ENCODE results near the gene TREM1.
"Not testable (repeated sequence)": the region's sequence is repeated elsewhere in the genome, so short reads cannot be mapped to it uniquely, and the experiment has no call there.

Gene TREM1

DNA sequence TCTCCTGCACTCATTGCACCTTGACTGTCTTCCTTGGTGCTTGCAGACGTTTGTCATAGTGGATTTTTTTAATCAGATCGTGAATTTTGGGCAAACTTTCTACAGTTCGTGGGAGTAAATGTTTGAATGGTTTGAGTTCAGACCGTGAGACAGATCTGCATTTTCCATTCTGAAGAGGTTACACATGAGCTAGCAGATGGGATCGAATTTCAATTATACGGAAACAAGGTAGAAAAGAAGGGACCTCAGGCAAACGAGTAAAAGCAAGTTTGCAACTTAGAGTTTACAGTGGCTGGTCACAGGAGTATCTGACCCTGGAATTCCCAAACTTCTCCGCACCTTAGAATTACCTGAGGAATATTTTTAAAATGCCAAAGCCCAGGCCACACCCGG is 31.8 kb upstream of the TREM1 start:
- no peak for DNase-seq (ENCODE audit: low read depth)
- H3K4me3 ChIP-seq (ENCODE audit: low read length) = peak overlapping the region; percentile 34
- TF ChIP-seq, protein P1, sequence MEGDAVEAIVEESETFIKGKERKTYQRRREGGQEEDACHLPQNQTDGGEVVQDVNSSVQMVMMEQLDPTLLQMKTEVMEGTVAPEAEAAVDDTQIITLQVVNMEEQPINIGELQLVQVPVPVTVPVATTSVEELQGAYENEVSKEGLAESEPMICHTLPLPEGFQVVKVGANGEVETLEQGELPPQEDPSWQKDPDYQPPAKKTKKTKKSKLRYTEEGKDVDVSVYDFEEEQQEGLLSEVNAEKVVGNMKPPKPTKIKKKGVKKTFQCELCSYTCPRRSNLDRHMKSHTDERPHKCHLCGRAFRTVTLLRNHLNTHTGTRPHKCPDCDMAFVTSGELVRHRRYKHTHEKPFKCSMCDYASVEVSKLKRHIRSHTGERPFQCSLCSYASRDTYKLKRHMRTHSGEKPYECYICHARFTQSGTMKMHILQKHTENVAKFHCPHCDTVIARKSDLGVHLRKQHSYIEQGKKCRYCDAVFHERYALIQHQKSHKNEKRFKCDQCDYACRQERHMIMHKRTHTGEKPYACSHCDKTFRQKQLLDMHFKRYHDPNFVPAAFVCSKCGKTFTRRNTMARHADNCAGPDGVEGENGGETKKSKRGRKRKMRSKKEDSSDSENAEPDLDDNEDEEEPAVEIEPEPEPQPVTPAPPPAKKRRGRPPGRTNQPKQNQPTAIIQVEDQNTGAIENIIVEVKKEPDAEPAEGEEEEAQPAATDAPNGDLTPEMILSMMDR (conservative IDR thresholded peaks at IDR 0.05; ENCODE audit: low read depth, low read length) = no peak

DNA sequence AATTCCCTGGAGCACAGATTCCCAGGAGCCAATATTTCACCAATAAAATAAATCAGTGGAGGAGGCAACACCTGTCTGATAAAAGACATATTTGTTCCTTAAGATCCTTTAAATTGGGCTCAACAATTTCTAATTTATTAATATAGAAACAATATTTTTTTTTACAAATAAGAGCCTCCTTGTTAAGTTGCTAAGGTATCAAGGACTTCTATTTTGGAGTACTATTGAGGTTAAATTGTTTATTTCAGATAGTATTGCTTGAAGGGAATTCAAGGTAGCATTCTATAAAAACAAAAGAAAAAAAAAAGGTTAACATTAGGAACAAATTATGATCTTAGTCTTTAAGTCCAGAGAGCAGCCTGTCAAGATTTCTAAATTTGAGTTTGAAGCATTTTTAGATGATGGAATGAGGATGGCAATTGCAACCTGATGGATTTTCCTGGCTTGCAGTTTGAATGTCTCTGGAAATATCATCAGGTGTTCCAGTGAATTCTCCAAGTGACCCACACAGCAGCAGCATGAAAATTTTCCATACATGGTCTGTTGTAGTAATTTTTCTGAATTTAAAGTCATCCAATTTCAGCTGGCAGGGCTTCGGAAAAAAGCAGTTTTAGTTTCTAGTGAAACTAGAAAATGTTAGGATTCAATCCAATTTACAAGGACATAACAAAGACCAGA is 29.6 kb upstream of the TREM1 start:
- TF ChIP-seq, protein P1 (conservative IDR thresholded peaks at IDR 0.05; ENCODE audit: low read depth, low read length) = no peak
- no peak for DNase-seq (ENCODE audit: low read depth)
- no peak overlapping the region for H3K4me3 ChIP-seq (ENCODE audit: low read length)

DNA sequence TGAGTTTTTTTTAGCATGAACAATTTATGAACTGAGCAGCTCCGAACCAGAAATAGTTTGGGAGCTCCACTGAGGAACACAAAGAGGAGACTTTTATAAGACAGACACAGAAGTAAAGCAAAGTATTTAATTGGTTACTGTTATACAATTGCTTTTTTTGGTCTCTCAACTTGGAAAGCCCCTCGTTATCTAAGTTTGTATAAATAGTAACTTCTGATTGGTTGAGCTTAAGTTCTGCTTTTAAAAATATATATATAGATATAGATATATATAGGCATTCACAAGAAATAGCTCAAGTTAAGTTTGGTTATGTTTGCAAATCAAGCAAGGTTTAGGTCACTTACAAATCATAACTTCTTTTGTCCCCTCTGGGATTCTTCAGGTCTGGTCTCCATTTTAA is 28.7 kb upstream of the TREM1 start:
- H3K4me3 ChIP-seq (ENCODE audit: low read length) = no peak overlapping the region
- no peak for DNase-seq (ENCODE audit: low read depth)
- TF ChIP-seq, protein P1 (conservative IDR thresholded peaks at IDR 0.05; ENCODE audit: low read depth, low read length) = no peak

DNA sequence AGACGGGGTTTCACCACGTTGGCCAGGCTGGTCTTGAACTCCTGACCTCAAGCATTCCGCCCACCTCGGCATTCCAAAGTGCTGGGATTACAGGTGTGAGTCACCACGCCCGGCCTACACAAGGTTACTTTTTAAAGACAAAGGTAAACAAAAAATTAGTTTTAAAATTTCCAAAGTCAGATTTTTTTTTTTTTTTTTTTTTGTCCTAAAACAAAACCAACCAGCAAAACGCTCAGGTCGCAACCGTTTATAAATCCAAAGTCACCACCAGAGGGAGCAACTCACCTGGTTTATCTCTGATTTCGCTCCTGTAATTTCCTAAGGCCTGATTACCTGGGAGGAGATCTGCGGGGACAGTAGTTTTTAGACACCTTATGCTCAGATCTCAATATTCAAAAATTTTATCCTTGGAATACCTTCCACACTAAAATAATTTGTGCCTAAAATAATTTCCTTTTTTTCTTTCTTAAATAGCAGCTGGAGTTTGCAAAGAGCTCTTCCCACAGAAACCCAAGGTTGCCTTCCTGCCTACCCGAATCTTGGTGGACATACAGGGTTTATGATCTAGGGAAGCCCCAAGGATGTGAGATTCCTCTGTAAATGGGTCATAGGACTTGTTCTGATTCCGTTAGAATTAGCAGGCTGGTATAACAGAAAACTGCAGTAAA is 19.8 kb upstream of the TREM1 start:
- peak; percentile 11 for DNase-seq (ENCODE audit: low read depth)
- no peak overlapping the region for H3K4me3 ChIP-seq (ENCODE audit: low read length)
- TF ChIP-seq, protein P1 (conservative IDR thresholded peaks at IDR 0.05; ENCODE audit: low read depth, low read length) = peak; percentile 65

DNA sequence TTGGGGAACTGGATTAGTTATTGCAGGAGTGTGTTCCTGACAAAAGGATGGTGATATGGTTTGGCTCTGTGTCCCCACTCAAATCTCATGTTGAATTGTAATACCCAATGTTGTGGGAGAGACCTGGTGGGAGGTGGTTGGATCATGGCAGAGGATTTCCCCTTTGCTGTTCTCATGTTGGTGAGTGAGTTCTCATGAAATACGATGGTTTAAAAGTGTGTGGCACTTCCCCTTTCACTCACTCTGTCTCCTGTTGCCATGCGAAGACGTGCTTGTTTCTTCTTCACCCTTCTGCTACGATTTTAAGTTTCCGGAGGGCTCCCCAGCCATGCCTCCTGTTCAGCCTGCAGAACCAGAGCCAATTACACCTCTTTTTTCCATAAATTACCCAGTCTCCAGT is 16.2 kb upstream of the TREM1 start:
- no peak for DNase-seq (ENCODE audit: low read depth)
- TF ChIP-seq, protein P1 (conservative IDR thresholded peaks at IDR 0.05; ENCODE audit: low read depth, low read length) = no peak
- H3K4me3 ChIP-seq (ENCODE audit: low read length) = no peak overlapping the region

DNA sequence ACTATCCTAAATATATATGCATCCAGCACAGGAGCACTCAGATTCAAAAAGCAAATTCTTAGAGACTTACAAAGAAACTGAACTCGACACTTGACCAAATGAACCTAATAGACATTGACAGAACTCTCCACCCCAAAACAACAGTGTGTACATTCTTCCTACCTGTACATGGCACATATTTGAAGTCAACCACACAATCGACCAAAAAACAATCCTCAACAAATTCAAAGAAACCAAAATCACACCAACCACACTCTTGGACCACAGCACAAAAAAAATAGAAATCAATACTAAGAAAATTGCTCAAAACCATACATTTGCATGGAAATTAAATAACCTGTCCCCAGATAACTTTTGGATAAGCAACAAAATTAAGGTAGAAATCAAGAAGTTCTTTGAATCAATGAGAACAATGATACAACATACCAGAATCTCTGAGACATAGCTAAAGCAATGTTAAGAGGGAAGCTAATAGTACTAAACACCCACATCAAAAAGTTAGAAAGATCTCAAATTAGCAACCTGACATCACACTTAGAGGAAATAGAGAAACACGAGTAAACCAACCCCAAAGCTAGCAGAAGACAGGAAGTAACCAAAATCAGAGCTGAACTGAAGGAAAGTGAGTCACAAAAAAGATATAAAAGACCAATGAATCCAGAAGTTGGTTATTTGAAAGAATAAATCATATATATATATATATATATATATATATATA is 12.5 kb upstream of the TREM1 start:
- no peak overlapping the region for H3K4me3 ChIP-seq (ENCODE audit: low read length)
- TF ChIP-seq, protein P1 (conservative IDR thresholded peaks at IDR 0.05; ENCODE audit: low read depth, low read length) = no peak
- no peak for DNase-seq (ENCODE audit: low read depth)

DNA sequence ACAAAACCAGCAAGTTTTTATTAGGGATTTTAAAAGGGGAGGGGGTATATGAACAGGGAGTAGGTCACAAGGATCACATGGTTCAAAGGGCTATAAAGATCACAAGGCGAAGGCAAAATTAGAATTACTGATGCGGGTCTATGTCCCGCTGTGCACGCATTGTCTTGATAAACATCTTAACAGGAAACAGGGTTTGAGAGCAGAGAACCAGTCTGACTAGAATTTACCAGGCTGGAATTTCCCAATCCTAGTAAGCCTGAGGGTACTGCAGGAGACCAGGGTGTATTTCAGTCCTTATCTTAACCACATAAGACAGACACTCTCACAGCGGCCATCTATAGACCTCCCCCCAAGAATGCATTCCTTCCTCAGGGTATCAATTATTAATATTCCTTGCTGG is 10.8 kb upstream of the TREM1 start:
- DNase-seq (ENCODE audit: low read depth) = not testable (repeated sequence)

More for the DNA sequence above, 10.8 kb upstream of the TREM1 start:
- not testable (repeated sequence) for H3K4me3 ChIP-seq (ENCODE audit: low read length)
